NCI-H510A treated with DMSO at 0.1 percent for 48 hours (cell line): ENCODE results near the gene DIO2.

Source experiments
- DNase-seq: peaks from one replicate; lab custom pipeline; 2025; lab: John Stamatoyannopoulos, UW

DIO2 gene

DNA sequence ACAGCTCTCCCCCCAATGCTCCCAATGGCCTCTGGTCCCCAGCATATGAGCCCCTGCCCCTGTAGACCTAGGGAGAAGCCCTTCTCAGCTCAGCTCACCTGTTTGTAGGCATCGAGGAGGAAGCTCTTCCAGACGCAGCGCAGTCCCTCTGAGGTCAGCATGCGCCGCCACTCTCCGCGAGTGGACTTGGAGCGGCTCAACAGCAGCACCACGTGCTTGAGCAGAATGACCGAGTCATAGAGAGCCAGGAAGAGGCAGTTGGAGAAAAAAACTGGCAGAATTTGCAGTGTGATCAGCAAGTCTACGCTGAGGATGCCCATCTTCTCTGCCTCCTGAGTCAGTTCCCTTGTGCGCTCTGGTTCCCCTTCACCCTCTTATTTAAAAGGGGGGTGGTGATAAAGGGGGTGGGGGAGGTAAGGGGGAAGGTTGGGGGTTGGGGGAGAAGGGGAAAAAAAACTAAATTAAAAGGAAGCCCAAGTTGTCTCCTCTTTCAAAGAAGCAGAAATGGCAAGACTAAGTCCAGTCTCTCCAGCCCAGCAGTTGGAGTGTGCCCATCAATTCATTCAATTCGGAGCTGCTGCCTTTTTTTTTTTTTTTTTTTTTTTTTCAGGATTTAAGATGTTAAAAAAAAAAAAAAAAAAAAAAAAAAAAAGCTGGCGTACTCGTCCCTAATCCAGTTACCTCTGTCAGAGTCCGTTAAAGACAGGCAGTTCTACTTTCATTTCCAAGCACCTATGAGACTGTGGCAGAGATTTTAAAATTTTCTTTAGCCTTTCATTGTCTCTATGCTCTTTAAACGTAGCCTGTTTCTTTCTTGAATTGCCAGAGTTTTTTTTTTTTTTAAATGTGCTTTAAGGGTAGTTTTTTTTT is at the start of gene DIO2:
Gene DIO2 (minus strand): TSS at position 352 of the 870 bp plus-strand sequence. CDS start 32 bp downstream, at position 320.
- no peak for DNase-seq

DNA sequence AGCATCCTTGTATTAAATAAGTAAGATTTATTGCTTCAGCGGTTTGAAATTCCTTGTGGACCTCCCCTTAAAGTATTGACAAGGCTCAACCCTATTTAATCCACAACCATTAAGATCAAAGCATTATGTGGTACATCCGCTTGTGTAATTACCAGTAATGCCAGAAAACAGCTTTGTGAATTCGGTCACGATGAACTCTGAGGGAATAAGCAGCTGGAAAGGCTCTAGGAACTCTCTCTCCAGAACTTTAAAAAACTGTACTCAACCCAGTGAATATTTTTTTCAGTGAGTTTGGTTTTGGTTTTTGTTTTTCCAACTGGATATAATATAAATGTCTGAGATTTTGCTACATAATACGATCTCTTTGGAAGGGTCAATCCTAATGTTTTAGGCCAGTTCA is 49.3 kb upstream of the DIO2 start:
- DNase-seq, result no peak

DNA sequence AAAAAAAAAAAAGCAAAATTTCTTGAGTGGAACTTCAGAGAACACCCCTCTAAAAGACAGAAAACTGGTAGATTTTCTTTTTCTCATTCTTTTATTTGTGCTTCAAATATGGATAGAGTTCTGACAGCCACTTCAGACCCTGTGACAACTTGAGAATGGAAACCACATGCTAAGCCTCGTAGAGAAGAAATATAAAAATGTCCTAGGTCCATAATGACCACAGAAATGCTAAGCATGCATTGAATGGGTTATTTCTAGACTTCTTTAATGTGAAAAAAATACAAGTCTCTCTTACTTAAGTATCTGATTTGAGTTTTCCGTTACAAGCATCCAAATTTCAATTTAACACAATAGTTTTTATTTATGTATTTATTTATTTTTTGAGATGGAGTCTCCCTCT is 28.3 kb upstream of the DIO2 start:
- DNase-seq, result no peak

DNA sequence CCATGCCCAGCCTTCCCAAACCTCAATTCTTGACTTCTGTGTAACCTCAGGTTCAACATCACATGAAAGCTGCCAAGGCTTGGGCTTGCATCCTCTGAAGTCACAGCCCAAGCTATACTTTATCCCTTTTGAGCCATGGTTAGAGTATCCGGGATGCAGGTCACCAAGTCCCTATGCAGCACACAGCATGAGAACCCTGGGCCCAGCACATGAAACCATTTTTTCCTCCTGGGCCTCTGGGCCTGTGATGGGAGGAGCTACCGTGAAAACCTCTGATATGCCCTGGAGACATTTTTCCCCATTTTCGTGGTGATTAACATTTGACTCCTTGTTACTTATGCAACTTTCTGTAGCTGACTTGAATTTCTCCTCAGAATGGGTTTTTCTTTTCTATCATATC is 25.8 kb upstream of the DIO2 start:
- no peak for DNase-seq

DNA sequence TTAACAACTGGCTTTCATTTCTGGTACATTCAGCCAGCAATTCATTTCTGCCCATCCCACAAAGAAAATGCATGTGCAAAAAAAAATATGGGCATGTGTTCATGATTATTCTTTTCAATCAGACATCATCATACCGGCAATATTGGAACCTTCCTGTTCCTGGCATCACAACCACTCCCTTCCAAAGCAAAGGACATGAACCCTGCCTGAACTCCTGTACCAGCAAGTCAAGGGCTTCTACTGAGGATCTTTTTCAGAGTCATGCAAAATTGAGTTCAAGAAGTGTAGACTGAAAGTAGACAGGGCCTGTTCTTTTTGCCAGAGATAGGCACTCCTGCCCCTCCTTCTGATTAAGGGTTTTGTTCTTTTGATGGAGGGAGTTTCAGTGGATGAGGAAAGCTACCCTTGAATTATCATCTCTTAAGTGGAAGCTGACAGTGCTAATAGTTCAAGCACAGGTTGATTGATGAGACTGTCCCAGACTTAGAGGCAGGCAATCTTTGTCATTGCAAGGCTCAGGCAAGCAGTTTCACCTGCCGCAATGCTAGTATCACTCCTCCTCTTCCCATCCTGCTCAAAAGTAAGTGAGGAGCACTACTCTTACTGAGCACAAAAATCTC is 22.3 kb upstream of the DIO2 start:
- DNase-seq, result no peak

DNA sequence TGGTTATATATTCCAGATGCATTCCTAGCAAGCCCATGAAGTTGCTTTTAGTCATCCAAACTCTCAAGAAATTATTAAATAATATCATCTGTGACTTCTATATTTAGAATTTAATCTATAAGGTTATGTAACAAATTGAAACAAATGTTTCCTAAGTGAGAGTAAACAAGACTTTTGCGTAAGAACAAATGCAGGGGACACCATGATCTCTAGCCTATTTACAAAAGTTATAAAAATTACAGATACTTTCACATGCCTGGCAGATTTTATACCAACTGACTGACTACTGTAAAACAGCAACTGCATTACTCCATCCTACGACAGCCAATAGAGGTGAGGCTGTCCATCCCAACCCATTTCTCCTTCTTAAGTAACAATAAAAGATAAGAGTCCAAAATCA is 20.4 kb upstream of the DIO2 start:
- no peak for DNase-seq

DNA sequence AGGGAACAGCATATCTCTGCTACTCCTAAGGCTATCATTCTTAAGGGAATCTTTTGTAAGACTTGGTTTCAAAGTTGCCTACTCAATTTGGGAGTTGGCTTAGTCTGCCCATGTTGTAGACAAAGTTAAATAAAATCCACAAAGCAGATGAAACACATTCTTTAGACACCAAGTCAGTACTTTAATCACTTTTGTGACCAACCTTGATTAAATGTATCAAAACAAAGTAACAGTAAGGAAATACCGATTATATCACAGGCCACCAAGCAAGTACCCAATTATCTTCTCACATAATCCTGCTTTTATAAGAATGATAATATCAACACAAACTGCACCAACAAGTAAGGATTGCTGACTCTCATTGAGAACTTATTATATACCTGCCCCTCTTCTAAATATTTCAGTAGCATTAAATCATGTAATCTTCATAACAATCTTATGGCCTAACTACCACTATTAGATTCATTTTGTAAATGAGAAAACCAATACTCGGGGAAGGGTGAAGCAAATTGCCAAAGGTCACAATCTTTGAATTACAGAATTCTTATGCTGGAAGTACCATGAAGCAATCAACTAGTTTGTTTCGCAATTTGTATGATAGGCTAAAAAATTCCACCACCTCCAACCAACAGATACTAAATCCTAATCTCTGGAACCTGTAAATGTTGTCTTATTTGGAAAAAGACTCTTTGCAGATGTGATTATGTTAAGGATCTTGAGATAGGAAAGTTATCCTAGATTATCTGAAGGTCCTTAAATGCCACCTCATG is 12.6 kb upstream of the DIO2 start:
- no peak for DNase-seq

DNA sequence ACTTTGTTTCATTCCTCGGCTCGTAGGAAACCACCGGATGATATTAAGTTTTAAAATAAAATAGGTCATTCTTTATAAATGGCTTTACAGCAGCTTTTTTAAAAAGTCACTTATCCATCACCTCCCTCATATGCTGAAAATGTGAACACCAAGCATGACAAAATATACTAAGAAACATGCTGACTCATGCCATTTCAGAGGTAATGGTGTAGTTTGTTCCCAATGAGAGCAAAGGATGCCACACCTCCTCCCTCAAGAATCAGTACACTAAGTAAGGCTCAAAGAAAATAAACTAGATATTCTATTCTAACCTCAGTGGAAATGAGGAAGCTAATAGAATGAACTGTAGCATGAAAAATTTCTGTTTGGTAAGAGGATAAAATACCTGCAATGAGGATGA is 5.5 kb upstream of the DIO2 start:
- DNase-seq, result no peak

DNA sequence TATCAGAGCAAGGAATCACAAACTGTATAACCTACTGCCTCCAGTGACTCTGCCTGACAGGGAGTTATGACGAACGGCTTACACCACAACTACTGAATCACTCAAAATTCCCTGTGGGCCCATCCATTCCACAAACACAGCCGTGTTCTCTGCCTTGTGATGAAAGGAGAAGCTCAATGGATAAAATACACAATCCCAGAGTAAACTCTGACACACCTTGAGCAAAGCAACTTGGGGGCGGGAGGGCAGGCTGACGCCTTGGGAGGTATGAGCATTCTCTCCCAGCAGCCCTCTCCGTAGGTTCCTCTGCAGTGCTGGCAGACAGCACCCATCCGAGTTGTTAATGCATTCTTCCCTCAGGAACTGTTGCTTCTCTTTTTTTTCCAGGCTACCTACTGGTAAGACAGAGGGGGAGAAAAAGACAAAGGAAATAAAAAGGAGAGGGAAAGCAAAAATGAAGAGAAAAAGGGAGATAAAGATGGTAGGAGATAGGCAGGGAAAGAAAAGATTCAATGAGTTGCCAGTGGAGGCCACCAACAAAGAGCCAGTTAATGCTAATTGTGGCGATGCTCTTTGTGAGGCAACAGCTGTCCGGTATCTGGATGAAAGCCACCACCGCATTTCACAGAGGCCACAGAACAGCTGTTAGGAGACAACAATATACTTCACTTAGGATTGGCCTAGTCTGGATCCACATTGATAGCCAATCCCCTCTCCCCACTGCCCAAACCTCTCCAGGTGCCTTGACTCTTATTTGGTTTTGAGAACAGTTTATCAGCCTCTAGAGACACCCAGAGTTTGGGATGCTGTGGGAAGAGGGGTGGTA is 4.7 kb upstream of the DIO2 start:
- no peak for DNase-seq

DNA sequence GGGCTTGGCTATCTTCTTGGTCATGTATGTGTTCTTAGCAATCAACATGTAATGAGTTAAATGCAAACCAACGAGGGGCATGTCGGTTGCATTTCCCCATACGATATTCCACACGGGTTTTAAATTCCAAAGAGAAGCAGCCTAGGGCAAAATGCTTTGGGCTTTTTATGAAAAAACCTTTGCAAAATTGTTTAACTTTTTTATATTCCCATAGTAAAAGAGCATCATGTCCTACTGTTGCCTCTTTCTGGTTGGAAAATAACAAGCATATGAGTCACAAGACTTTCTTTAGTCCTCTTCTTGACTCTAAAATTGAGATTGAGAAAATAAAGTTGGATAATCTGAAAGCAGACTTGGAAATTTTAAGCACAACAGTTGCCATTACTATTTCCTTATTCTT is 3.8 kb upstream of the DIO2 start:
- no peak for DNase-seq

DNA sequence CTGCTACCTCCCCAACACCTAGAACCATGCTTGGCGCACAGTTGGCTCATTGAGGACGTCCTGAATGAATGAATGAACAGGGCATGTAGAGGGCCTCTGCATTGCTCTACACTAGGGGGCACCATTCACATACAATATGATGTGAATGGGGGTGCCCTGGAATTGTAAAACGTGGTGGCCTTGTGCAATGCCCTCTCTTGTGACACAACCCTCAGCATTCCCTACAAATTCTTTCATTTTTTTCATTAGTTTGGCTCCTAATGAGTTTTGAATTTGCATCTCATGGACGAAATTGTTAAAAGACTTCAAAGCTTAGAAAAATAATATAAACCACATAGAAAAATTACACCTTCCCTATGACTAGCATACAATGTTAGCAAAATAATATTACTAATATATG is 2.3 kb upstream of the DIO2 start:
- DNase-seq, result no peak

DNA sequence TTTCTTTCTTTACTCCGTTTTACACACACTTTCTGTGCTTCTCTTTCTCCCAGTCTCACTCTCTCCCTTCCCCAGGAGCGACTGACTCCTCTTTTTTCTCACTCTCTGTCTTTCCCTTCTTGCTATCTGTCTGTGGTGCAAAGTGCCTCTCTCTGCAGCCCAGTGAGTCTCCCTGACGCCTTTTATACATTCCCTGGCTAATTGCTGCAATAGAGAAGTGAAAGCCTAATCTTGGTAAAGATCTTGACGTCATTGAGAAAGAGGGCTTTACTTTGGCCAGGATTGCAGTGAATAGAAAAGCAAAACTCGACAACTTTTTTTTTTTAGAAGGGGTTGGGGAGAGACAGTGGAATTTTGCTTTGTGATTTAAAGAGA is 706 bp upstream of the DIO2 start:
- DNase-seq, result no peak

DNA sequence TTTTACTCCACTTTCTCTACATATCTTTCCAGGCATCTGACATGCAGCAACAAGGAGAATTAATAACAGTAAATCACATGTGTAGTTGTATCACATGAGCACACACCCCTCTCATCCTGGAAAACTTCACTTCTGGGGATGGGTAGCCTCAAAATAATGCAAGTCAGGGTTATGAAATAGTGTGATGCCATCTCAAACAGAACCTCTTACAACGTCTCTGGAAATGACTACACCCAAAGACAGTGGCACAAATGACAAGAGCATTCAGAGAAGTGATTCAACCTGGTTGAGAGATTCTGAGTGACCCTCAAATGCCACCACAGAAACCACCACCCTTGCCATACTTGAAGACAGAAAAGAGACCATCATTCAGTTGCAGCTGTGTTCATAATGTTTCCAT is 2.8 kb downstream of the DIO2 start:
- no peak for DNase-seq

DNA sequence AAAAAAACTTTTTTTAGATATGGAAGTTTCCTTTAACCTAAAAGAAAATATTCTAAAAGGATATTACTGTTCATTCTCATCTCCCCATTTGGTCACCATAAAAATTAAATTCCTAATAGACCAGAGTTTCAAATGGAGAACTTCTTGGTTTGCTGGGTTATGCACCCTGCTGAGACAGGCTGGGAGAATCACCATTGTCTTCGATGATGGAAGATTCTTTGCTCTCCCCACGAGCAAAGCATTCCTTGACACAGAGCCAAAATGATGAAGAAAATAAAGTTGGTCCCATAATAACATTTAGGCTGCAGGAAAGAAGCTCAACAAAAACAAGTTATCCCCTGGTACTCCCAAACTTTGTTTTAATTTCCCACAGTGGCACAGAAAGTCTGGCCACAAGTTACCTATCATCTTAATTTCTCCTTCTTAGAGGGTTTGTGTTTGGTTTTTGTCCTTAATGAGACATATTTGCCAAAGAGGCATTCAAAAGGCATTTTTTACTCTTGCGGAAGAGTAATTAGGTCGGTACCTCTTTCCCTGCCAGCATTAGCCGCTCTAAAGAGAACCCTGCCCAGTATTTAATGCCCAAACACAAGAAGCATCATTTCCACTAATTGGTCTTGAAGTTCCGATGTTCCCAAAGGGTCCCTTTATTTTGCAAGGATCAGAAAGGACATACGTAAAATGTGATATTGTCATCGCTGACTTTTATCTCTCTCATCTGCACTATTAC is 4.8 kb downstream of the DIO2 start:
- DNase-seq, result no peak

DNA sequence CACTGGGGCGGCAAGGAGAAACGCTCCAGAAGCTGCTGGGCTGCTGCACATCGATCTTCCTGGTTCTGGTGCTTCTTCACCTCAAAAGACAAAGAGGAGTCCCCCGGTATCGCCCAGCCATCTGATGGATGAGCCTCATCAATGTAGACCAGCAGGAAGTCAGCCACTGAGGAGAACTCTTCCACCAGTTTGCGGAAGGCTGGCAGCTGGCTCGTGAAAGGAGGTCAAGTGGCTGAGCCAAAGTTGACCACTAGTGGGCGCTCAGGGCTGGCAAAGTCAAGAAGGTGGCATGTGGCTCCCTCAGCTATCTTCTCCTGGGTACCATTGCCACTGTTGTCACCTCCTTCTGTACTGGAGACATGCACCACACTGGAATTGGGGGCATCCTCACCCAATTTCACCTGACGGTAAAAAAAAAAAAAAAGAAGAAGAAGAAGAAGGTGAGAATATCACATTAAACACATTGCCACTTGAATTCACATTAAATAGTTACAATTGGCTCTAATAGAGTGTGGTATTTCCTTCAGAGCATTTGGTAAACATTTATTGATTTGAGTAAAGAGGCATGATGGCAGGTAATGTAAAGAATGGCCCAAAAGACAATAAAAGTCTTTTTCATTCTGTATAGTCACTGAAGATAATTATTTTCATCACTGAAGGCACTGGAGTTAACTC is 8.3 kb downstream of the DIO2 start:
- no peak for DNase-seq

DNA sequence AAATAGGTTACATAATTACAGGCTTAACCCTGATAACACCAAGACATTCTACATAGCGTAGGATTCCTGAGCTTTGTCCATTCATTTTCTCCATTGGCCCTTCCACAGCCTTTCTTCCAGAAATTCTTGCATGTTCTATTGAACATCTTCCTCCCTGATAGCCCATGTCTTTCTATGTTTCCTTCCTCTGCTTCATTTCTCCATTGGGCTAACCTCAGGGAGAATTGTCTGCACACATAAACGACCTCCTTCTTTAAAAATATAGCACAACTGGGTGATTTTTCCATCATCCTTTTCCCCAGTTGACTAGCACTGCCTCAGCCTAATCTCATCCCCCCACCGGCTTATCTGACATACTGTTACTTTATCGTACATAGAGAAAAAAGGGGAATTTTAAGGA is 11.2 kb downstream of the DIO2 start:
- no peak for DNase-seq

DNA sequence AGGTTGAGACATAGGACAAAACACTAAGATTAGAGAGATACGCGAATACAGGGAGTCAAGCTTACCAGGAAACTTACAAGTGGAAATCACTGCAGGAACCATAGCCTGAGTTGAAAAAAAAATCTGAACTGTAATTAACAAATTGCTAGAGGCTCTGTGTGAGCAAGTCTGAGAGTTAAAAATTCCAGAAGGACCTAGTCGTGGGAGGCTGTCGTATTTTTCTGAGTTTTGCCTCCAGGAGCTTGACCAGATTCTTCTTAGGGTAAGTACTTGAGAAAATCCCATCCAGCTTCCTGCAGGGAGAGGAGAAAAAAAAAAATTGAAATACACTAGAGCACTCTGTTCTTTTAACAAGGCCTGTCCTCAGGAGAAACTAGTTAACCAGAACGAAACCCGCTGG is 22.7 kb downstream of the DIO2 start:
- DNase-seq, result no peak

DNA sequence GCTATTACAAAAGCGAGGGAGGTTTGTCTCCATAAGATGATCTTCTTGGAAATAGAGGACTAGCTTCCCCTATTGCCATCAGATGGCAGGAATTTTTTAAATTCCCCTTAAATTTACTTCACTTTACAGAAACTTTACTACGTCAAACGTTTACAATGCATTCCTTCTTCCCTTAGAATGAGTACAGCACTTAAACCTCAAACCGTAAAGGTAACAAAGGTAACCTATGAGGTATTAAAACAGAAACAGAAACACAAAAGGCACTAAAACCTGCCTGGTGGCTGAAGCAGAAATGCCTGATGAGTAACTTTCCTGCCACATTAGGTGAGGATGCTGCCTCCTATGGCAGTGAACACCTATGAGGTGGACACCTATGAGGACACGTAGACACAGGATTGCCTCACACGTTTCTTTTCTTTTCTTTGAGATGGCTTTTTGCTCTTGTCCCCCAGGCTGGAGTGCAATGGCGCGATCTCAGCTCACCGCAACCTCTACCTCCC is 25.0 kb downstream of the DIO2 start:
- no peak for DNase-seq

DNA sequence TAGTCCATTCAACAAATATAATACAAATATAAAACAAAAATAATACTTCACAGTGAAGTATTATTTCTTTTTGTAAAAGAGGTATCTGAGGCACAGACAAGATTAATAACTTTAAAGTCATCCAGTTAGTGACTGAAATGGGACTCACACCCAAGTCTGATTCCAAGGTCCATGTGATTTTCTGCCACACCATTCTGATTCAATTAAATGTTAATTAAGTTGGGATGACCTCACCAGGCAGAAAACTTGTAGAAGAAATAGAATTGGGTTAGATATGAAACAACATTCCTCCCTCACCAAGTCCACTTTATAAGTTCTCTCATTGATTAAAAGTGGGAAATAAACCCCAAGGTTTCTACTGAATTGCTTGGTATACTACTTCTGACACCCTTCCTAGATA is 34.4 kb downstream of the DIO2 start:
- DNase-seq, result no peak

DNA sequence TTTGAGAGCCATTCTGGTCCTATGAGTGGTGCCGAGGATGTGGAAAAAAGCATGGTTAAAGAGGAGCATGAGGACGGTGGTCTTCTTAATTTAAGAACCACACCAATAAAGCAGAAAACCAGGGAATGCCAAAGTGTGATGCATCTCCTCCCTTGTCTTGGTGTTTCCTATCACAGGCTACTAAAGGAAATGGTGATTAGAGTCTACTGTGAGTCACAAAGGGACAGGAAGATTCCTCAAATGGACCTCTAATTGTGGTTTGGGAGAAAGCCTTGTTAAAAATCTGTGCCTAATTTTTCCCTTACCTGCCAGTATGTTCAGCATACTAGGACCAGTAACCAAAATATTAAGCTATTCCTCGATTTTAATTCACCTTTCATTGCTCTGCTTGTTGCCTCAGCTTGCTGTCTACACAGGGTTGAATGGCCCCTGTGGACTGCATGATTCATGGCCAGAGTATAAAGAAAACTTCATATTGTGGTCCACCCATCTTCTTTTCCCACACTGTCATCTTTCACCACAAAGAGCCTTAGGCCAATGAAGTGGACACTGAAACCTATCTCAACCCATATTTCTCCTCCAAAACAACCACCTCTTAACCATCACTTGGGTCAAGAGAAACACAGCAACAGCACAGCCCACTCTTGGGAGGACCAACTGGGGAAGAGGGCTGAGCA is 38.8 kb downstream of the DIO2 start:
- no peak for DNase-seq
